HG03103 (cell line): ENCODE results near the gene GBF1.

Experiments
- ATAC-seq: cut with Tn5 transposase; IDR thresholded peaks from one replicate; pipeline ENCODE4 v1.9.1; 2021; ENCODE audit warnings: low read depth; ENCODE audit not compliant: unreplicated experiment

The GBF1 gene

GRCh38 chr10:102384606-102385429 lies 139.5 kb downstream of the GBF1 start:
- ATAC-seq, result no peak

GRCh38 chr10:102389894-102390293 lies 144.6 kb downstream of the GBF1 start:
- no peak for ATAC-seq

GRCh38 chr10:102392306-102392705 lies 147.0 kb downstream of the GBF1 start:
- ATAC-seq, result no peak

- no peak for ATAC-seq
Observed at GRCh38 chr10:102393411-102394078, 148.2 kb downstream of the GBF1 start.

GRCh38 chr10:102394079-102394800 lies 148.9 kb downstream of the GBF1 start:
- ATAC-seq, result peak; percentile 66

GRCh38 chr10:102394801-102395399 lies 149.6 kb downstream of the GBF1 start:
- no peak for ATAC-seq

- ATAC-seq, result no peak
Observed at GRCh38 chr10:102395400-102396316, 150.3 kb downstream of the GBF1 start, which contains the start of gene NFKB2. NFKB2 (plus strand) TSS chr10:102395705; CDS start chr10:102395960, 255 bp downstream.

- ATAC-seq, result no peak
Observed at GRCh38 chr10:102396317-102396650, 151.0 kb downstream of the GBF1 start.

- no peak for ATAC-seq
Observed at GRCh38 chr10:102396730-102397151, 151.4 kb downstream of the GBF1 start.

- ATAC-seq, result no peak
Observed at GRCh38 chr10:102397222-102398171, 152.2 kb downstream of the GBF1 start.

- no peak for ATAC-seq
Observed at GRCh38 chr10:102398172-102399020, 153.1 kb downstream of the GBF1 start.

- peak; percentile 49 for ATAC-seq
Observed at GRCh38 chr10:102399217-102400021, 154.1 kb downstream of the GBF1 start.

- no peak for ATAC-seq
Observed at GRCh38 chr10:102400076-102400475, 154.7 kb downstream of the GBF1 start.

- no peak for ATAC-seq
Observed at GRCh38 chr10:102400598-102401341, 155.4 kb downstream of the GBF1 start.

GRCh38 chr10:102401342-102401654 lies 156.0 kb downstream of the GBF1 start:
- no peak for ATAC-seq

GRCh38 chr10:102401735-102402511 lies 156.6 kb downstream of the GBF1 start:
- no peak for ATAC-seq
